A549 (cell line): Measurements from ENCODE around the gene PLEKHH1.

Experiments used
- CHD2 ChIP-seq: fragments of 150-350 bp; IDR thresholded peaks from 2 replicates; pipeline ENCODE4 v1.6.1; 2014; ENCODE audit warnings: low read length; ENCODE audit not compliant: partially characterized antibody
- POLR2A ChIP-seq: IDR thresholded peaks from 2 replicates; pipeline ENCODE4 v1.6.1; 2012; ENCODE audit warnings: mild to moderate bottlenecking, low read length
- RCOR1 ChIP-seq: fragments of 150-350 bp; IDR thresholded peaks from 2 replicates; pipeline ENCODE4 v1.6.1; 2014; ENCODE audit warnings: antibody characterized with exemption, low read length, low read depth
- TF ChIP-seq, protein P1 (sequence below): fragments of >200 bp; sonication (Bioruptor Twin); formaldehyde crosslinking; IDR thresholded peaks from 3 replicates; pipeline ENCODE4 v1.5.1; 2016
- TF ChIP-seq, protein P2 (sequence below): fragments of 200-600 bp; sonication (generic); IDR thresholded peaks from 2 replicates; pipeline ENCODE4 v1.6.1; 2016; ENCODE audit warnings: antibody characterized with exemption, mild to moderate bottlenecking, moderate library complexity
- TF ChIP-seq, protein P3 (sequence below): fragments of 250-450 bp; sonication (Bioruptor Pico); IDR thresholded peaks from 2 replicates; pipeline ENCODE4 v1.5.0; 2021; ENCODE audit warnings: mild to moderate bottlenecking, moderate library complexity, borderline replicate concordance

DNA sequence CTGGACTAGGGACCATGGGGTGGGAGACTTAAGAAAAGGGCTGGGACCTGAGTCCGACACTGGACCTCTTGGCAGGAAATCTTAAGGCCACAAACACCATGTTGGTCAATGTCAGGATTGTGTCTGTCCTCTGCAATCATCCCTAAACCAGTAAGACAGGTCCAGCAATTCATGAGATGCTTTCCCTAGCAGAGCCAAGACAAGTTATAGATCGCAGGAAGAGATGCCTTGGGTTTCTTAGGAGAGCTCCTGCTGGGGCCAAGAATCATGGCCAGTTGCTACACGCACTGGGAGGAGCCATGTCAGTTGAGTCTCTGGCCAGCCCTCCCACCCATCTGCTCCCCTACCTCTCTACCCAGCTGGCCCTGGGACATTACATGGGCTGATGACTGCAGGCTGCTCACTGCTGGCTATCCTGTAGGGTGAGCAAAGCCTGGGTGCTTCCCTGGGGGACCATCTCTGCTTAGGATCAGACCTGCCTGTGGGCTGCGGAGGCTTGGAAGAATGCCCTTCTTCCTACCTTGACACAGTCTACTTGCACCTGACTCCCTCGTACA, 14.2 kb downstream of the PLEKHH1 start:
- TF ChIP-seq POLR2A (no peak), RCOR1 (no peak), CHD2 (no peak)
- TF ChIP-seq, protein P1, sequence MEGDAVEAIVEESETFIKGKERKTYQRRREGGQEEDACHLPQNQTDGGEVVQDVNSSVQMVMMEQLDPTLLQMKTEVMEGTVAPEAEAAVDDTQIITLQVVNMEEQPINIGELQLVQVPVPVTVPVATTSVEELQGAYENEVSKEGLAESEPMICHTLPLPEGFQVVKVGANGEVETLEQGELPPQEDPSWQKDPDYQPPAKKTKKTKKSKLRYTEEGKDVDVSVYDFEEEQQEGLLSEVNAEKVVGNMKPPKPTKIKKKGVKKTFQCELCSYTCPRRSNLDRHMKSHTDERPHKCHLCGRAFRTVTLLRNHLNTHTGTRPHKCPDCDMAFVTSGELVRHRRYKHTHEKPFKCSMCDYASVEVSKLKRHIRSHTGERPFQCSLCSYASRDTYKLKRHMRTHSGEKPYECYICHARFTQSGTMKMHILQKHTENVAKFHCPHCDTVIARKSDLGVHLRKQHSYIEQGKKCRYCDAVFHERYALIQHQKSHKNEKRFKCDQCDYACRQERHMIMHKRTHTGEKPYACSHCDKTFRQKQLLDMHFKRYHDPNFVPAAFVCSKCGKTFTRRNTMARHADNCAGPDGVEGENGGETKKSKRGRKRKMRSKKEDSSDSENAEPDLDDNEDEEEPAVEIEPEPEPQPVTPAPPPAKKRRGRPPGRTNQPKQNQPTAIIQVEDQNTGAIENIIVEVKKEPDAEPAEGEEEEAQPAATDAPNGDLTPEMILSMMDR: no peak
- TF ChIP-seq, protein P2, sequence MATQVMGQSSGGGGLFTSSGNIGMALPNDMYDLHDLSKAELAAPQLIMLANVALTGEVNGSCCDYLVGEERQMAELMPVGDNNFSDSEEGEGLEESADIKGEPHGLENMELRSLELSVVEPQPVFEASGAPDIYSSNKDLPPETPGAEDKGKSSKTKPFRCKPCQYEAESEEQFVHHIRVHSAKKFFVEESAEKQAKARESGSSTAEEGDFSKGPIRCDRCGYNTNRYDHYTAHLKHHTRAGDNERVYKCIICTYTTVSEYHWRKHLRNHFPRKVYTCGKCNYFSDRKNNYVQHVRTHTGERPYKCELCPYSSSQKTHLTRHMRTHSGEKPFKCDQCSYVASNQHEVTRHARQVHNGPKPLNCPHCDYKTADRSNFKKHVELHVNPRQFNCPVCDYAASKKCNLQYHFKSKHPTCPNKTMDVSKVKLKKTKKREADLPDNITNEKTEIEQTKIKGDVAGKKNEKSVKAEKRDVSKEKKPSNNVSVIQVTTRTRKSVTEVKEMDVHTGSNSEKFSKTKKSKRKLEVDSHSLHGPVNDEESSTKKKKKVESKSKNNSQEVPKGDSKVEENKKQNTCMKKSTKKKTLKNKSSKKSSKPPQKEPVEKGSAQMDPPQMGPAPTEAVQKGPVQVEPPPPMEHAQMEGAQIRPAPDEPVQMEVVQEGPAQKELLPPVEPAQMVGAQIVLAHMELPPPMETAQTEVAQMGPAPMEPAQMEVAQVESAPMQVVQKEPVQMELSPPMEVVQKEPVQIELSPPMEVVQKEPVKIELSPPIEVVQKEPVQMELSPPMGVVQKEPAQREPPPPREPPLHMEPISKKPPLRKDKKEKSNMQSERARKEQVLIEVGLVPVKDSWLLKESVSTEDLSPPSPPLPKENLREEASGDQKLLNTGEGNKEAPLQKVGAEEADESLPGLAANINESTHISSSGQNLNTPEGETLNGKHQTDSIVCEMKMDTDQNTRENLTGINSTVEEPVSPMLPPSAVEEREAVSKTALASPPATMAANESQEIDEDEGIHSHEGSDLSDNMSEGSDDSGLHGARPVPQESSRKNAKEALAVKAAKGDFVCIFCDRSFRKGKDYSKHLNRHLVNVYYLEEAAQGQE: no peak
- TF ChIP-seq, protein P3, sequence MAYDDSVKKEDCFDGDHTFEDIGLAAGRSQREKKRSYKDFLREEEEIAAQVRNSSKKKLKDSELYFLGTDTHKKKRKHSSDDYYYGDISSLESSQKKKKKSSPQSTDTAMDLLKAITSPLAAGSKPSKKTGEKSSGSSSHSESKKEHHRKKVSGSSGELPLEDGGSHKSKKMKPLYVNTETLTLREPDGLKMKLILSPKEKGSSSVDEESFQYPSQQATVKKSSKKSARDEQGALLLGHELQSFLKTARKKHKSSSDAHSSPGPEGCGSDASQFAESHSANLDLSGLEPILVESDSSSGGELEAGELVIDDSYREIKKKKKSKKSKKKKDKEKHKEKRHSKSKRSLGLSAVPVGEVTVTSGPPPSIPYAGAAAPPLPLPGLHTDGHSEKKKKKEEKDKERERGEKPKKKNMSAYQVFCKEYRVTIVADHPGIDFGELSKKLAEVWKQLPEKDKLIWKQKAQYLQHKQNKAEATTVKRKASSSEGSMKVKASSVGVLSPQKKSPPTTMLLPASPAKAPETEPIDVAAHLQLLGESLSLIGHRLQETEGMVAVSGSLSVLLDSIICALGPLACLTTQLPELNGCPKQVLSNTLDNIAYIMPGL (CRISPR knock-in tag): no peak
